Dermis lymphatic vessel endothelial cell (primary cell): ENCODE measurements around the gene SLC7A1. TPM values are rescaled to one million over a fixed set of nuclear protein-coding genes. Genes with fewer than 3 reads are reported as not detected.

Source experiments
- total RNA-seq: library from RNA; depleted of rRNA; stranded (reverse); fragments of >200 nt; gene quantifications from 2 replicates; pipeline ENCODE4 v1.2.1, GENCODE V29; 2014

SLC7A1 gene
- total RNA-seq: 11.3 and 19.4 TPM in 2 replicates

GRCh38 chr13:29595380-29596063 is at the start of gene SLC7A1:
SLC7A1 (minus strand) TSS chr13:29595688; CDS start chr13:29536188, 59,500 bp downstream.

